GM08714 (cell line): ENCODE data around the gene ABHD8.

Experiments used
- H3K4me3 ChIP-seq: fragments of 200-500 bp; sonication (Bioruptor generic); 2 replicates; pipeline ENCODE4 v1.5.1; 2014; ENCODE audit warnings: mild to moderate bottlenecking, low read length, inconsistent platforms
- ZNF274 ChIP-seq: IDR thresholded peaks from 2 replicates; pipeline ENCODE4 v1.6.1; 2012; ENCODE audit warnings: mild to moderate bottlenecking, low read depth, low read length

The ABHD8 gene

DNA sequence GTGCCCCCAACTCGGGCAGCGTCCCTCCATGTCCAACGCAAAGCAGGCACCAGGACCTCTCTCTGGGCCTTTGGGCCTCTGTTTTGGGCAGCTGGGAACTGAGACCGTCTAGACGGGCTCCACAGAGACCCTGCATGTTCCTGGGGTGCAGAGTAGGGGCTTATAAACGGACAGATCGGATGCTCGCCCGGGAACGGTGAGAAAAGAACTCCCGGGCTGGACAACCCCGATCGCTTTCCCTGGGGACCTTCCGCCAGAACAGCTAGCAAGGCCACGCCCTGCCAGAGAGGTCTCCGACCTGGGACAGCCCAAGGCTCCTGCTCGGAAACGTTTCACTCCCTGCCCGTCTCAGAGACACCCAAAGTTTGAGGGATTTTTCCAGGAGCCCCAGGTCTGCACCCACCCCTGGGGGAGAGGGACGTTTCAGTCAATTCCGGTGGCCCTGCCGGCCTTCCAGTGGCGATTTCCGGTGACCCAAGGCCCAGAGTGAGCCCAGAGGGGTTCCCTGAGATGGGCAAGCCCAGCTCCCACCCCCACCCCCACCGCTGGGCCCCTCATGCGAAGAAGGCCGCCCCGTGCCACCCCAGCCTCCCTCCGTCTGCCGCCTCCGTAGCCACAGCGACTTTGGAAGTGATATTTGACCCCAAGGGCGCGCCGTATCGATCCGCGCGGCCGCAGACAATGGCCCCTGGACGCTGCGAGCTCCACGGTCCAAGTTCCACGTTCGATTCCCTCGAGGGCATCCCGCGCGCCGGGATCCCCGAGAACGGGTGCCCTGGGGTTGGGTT lies 59.2 kb downstream of the ABHD8 start:
- no peak for TF ChIP-seq ZNF274
- peak overlapping the region; percentile 79 for H3K4me3 ChIP-seq

DNA sequence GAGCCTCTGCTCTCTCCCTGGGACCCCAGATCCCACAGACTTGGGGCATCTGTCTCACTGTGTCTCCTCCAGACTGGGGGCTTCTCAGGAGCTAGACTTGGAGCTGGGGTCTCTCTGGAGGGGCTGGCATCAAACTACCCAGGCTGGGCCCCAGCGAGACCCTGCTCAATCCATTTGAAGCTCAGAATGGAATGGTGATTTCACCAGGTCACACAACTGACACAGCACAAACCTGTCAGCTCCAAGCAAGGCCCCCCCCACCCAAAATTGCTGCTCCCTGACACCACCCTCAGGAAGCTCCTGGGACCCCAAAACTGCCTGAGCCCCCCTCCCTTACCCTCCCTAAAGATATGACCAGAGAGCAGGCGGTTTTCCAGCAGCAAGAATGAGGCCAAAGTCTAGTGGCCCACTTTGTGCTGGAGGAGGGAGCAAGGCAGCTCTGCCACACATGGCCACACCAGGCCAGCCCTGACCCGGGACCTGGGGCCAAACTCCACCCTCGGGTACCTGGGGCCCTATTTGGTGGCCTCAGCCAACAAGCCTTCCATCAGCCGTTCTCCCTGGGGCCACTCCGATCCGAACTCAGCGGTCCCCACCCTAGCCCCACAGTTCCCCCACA lies 59.9 kb downstream of the ABHD8 start:
- no peak for TF ChIP-seq ZNF274
- no peak overlapping the region; the same call in 1 of the 2 replicates for H3K4me3 ChIP-seq

DNA sequence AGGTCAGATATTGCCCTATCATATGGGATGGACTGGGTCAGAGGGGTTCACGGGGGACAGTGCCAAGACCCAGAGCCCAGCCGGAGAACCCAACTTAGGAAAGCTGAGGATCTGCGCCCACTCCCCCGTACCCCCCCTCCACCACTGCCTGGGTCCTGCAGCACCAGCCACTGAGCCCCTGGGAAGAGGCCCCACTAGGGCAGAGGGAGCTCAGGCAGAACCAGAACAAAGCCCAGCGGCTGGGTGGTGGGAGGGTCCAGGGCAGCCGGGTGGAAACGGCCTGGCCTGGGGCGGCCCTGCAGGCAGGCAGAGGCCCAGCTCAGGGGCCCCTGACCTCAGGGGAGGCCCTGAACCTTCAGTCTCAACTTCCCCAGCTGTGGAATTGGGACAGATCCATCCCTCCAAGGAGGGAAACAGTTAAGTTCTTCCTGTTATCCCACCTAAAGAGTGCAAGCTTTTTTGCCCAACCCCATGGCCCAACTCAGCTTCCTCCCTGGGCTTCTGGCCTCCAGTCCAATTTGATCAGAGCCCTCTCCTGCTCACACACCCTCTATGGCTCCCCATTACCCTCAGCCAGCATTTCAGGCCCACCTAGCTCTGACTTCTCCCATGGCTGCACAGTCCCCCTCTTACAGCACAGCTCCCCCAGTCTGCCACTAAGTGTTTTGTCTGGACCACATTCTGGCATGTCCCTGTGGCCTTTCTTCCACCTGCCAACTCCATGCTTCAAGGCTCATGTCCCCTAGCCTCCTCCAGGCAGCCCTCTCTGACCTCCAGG lies 60.6 kb downstream of the ABHD8 start:
- no peak overlapping the region for H3K4me3 ChIP-seq
- TF ChIP-seq ZNF274: no peak
